Measurements from ENCODE around the gene NAT9.

NAT9 gene

DNA sequence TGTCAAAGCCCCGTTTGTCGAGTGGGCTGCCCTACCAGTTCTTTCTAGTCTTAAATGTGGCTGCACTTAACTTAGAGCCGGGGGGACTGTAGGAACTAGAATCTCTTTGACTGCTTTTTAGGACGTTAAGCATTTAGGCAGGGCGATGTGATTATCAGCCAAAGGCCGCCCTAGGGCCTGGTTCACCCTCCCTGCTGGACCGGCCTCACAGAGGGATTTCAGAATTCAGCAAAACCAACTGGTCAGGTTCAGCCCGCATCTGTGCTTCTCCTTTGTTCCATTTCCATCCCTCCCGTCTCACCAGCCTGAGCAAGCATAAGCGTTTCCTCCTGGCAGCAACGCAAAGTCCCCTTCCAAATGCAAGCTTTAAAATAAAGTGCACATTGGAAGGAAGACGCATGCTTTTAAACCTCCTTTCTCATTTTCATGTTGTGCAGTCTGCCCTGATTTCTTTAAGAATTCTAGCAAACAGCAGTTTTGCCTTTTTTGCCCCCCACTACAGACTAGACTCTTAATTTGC lies 16.5 kb upstream of the NAT9 start:
- Histone ChIP-seq H3K9ac (ENCODE audit: low read depth, low read length) (no peak overlapping the region), H3K4me3 (ENCODE audit: low read length) (no peak overlapping the region)
- WGBS: 91% methylated on average over 12 of the region's 12 CpGs

GRCh38 chr17:74790161-74791058 lies 14.3 kb upstream of the NAT9 start:
- Histone ChIP-seq H3K27ac (ENCODE audit: low read depth, low read length) (no peak overlapping the region), H3K4me1 (ENCODE audit: insufficient read depth, low read length) (no peaks in the 10 kb centered on the region), H3K9me3 (ENCODE audit: insufficient read depth, low read depth, low read length) (no peaks in the 10 kb centered on the region), H3K4me3 (ENCODE audit: low read length) (no peak overlapping the region), H3K27me3 (ENCODE audit: insufficient read depth, low read length) (no peaks in the 10 kb centered on the region), H3K36me3 (ENCODE audit: insufficient read depth, low read length) (peaks cover 46% of the 10 kb centered on the region), H3K9ac (ENCODE audit: low read depth, low read length) (no peak overlapping the region)
- 91% methylated on average over 21 of the region's 21 CpGs for WGBS

More for the DNA sequence above, 16.5 kb upstream of the NAT9 start:
- H3K27me3 ChIP-seq (ENCODE audit: insufficient read depth, low read length): no peaks in the 10 kb centered on the region
- no peaks in the 10 kb centered on the region for H3K4me1 ChIP-seq (ENCODE audit: insufficient read depth, low read length)
- no peaks in the 10 kb centered on the region for H3K9me3 ChIP-seq (ENCODE audit: insufficient read depth, low read depth, low read length)
- peaks cover 61% of the 10 kb centered on the region for H3K36me3 ChIP-seq (ENCODE audit: insufficient read depth, low read length)
- no peak overlapping the region for H3K27ac ChIP-seq (ENCODE audit: low read depth, low read length)

- H3K27ac ChIP-seq (ENCODE audit: low read depth, low read length): no peak overlapping the region
- no peak overlapping the region for H3K9ac ChIP-seq (ENCODE audit: low read depth, low read length)
- H3K27me3 ChIP-seq (ENCODE audit: insufficient read depth, low read length): no peaks in the 10 kb centered on the region
- H3K4me1 ChIP-seq (ENCODE audit: insufficient read depth, low read length): peaks cover 5% of the 10 kb centered on the region; the same call in 1 of the 2 replicates
- peaks cover 24% of the 10 kb centered on the region for H3K36me3 ChIP-seq (ENCODE audit: insufficient read depth, low read length)
- no peak overlapping the region for H3K4me3 ChIP-seq (ENCODE audit: low read length)
- 93% methylated on average over 16 of the region's 16 CpGs for WGBS
- H3K9me3 ChIP-seq (ENCODE audit: insufficient read depth, low read depth, low read length): no peaks in the 10 kb centered on the region
These were observed 10.4 kb upstream of the NAT9 start for GRCh38 chr17:74786431-74787055.

GRCh38 chr17:74785981-74786360 lies 9.8 kb upstream of the NAT9 start:
- Histone ChIP-seq H3K9me3 (ENCODE audit: insufficient read depth, low read depth, low read length) (no peaks in the 10 kb centered on the region), H3K4me3 (ENCODE audit: low read length) (no peak overlapping the region), H3K4me1 (ENCODE audit: insufficient read depth, low read length) (peaks cover 5% of the 10 kb centered on the region; the same call in 1 of the 2 replicates), H3K27ac (ENCODE audit: low read depth, low read length) (no peak overlapping the region), H3K36me3 (ENCODE audit: insufficient read depth, low read length) (peaks cover 26% of the 10 kb centered on the region), H3K9ac (ENCODE audit: low read depth, low read length) (no peak overlapping the region), H3K27me3 (ENCODE audit: insufficient read depth, low read length) (no peaks in the 10 kb centered on the region)
- WGBS: 94% methylated on average over 9 of the region's 9 CpGs

GRCh38 chr17:74785096-74785980 lies 9.2 kb upstream of the NAT9 start:
- WGBS: 92% methylated on average over 21 of the region's 21 CpGs
- Histone ChIP-seq H3K4me3 (ENCODE audit: low read length) (no peak overlapping the region), H3K36me3 (ENCODE audit: insufficient read depth, low read length) (peaks cover 22% of the 10 kb centered on the region), H3K9me3 (ENCODE audit: insufficient read depth, low read depth, low read length) (no peaks in the 10 kb centered on the region), H3K4me1 (ENCODE audit: insufficient read depth, low read length) (peaks cover 5% of the 10 kb centered on the region; the same call in 1 of the 2 replicates), H3K27me3 (ENCODE audit: insufficient read depth, low read length) (no peaks in the 10 kb centered on the region), H3K27ac (ENCODE audit: low read depth, low read length) (no peak overlapping the region), H3K9ac (ENCODE audit: low read depth, low read length) (no peak overlapping the region)

GRCh38 chr17:74784125-74784810 lies 8.1 kb upstream of the NAT9 start:
- WGBS: 87% methylated on average over 5 of the region's 5 CpGs

DNA sequence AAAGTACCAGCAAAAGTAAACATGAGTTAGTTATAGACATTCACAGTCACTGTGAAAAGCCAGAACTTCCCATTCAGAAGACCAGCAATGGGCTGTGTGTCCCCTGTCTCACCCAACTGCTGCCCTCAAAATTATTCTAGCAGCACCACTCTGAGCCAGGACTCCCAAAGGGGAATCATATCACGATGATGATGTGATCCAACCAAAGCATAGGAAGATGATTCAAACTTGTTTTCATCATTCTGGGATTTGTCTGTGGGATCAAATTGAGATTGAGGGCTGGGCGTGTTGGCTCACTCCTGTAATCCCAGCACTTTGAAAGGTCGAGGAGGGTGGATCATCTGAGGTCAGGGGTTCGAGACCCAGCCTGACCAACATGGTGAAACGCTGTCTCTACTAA lies 6.4 kb upstream of the NAT9 start:
- peaks cover 21% of the 10 kb centered on the region; the same call in 1 of the 2 replicates for H3K36me3 ChIP-seq (ENCODE audit: insufficient read depth, low read length)
- H3K27me3 ChIP-seq (ENCODE audit: insufficient read depth, low read length): no peaks in the 10 kb centered on the region
- no peak overlapping the region for H3K27ac ChIP-seq (ENCODE audit: low read depth, low read length)
- 95% methylated on average over 5 of the region's 5 CpGs for WGBS
- no peak overlapping the region for H3K4me3 ChIP-seq (ENCODE audit: low read length)
- peaks cover 5% of the 10 kb centered on the region; the same call in 1 of the 2 replicates for H3K4me1 ChIP-seq (ENCODE audit: insufficient read depth, low read length)
- H3K9me3 ChIP-seq (ENCODE audit: insufficient read depth, low read depth, low read length): no peaks in the 10 kb centered on the region
- H3K9ac ChIP-seq (ENCODE audit: low read depth, low read length): no peak overlapping the region

More at GRCh38 chr17:74784125-74784810, 8.1 kb upstream of the NAT9 start:
- no peaks in the 10 kb centered on the region for H3K9me3 ChIP-seq (ENCODE audit: insufficient read depth, low read depth, low read length)
- peaks cover 19% of the 10 kb centered on the region; the same call in 1 of the 2 replicates for H3K36me3 ChIP-seq (ENCODE audit: insufficient read depth, low read length)
- H3K27me3 ChIP-seq (ENCODE audit: insufficient read depth, low read length): no peaks in the 10 kb centered on the region
- H3K4me1 ChIP-seq (ENCODE audit: insufficient read depth, low read length): peaks cover 5% of the 10 kb centered on the region; the same call in 1 of the 2 replicates
- H3K9ac ChIP-seq (ENCODE audit: low read depth, low read length): no peak overlapping the region
- no peak overlapping the region for H3K4me3 ChIP-seq (ENCODE audit: low read length)
- no peak overlapping the region for H3K27ac ChIP-seq (ENCODE audit: low read depth, low read length)

- H3K27me3 ChIP-seq (ENCODE audit: insufficient read depth, low read length): no peaks in the 10 kb centered on the region
- no peak overlapping the region for H3K9ac ChIP-seq (ENCODE audit: low read depth, low read length)
- no peak overlapping the region for H3K4me3 ChIP-seq (ENCODE audit: low read length)
- peaks cover 18% of the 10 kb centered on the region; the same call in 1 of the 2 replicates for H3K36me3 ChIP-seq (ENCODE audit: insufficient read depth, low read length)
- no peaks in the 10 kb centered on the region for H3K9me3 ChIP-seq (ENCODE audit: insufficient read depth, low read depth, low read length)
- H3K27ac ChIP-seq (ENCODE audit: low read depth, low read length): no peak overlapping the region
- peaks cover 10% of the 10 kb centered on the region; the same call in 1 of the 2 replicates for H3K4me1 ChIP-seq (ENCODE audit: insufficient read depth, low read length)
- WGBS: 76% methylated on average over 7 of the region's 7 CpGs
These were observed 4.5 kb upstream of the NAT9 start for GRCh38 chr17:74780443-74781238.

GRCh38 chr17:74779948-74780400 lies 3.8 kb upstream of the NAT9 start:
- Histone ChIP-seq H3K4me1 (ENCODE audit: insufficient read depth, low read length) (peaks cover 10% of the 10 kb centered on the region; the same call in 1 of the 2 replicates), H3K4me3 (ENCODE audit: low read length) (no peak overlapping the region), H3K9ac (ENCODE audit: low read depth, low read length) (no peak overlapping the region), H3K9me3 (ENCODE audit: insufficient read depth, low read depth, low read length) (no peaks in the 10 kb centered on the region), H3K27ac (ENCODE audit: low read depth, low read length) (no peak overlapping the region), H3K36me3 (ENCODE audit: insufficient read depth, low read length) (peaks cover 18% of the 10 kb centered on the region; the same call in 1 of the 2 replicates), H3K27me3 (ENCODE audit: insufficient read depth, low read length) (no peaks in the 10 kb centered on the region)
- WGBS: 93% methylated on average over 11 of the region's 11 CpGs
